Ovary (tissue), 9 donors: ENCODE data around the gene FAM210A. TPM values are rescaled to one million over a fixed set of nuclear protein-coding genes. Genes with fewer than 3 reads are reported as not detected.

Source experiments
- DNase-seq, 5 donors: peaks; one replicate each; pipeline ENCODE4 v3.0.0-alpha.2; 2019 to 2020
- H3K27ac ChIP-seq, 2 donors: fragments of 200-600 bp; one replicate each; pipeline versions ENCODE4 v1.5.1 to v1.8.0; 2019 to 2022
- H3K27me3 ChIP-seq: fragments of 200-600 bp; one replicate; pipeline ENCODE4 v1.8.0; 2022
- H3K36me3 ChIP-seq: fragments of 200-600 bp; sonication (generic); one replicate; pipeline ENCODE4 v1.5.1; 2019
- H3K4me1 ChIP-seq: one replicate; pipeline ENCODE4 v1.8.1; 2013; ENCODE audit warnings: mild to moderate bottlenecking, moderate library complexity; ENCODE audit not compliant: insufficient read depth
- H3K4me3 ChIP-seq: fragments of 200-600 bp; sonication (generic); one replicate; pipeline ENCODE4 v1.5.1; 2017
- H3K9me3 ChIP-seq, 2 donors: fragments of 200-600 bp in 1 of 2; sonication (generic) in 1 of 2; one replicate each; pipeline versions ENCODE4 v1.5.1 to v1.8.1; 2013 to 2019; ENCODE audit warnings: mild to moderate bottlenecking in 1 of 2, moderate library complexity in 1 of 2
- CTCF ChIP-seq, 3 donors: fragments of 450-650 bp in 2 of 3; fragments of 200-600 bp in 1 of 3; IDR thresholded peaks; one replicate each; pipeline versions ENCODE4 v1.5.1 to v1.8.0; 2016 to 2022; ENCODE audit warnings: antibody characterized with exemption in 3 of 3, mild to moderate bottlenecking in 1 of 3
- EP300 ChIP-seq: sonication (generic); formaldehyde crosslinking; IDR thresholded peaks from one replicate; pipeline ENCODE4 v1.6.1; 2017; ENCODE audit warnings: antibody characterized with exemption
- POLR2A ChIP-seq: fragments of 450-650 bp; IDR thresholded peaks from one replicate; pipeline ENCODE4 v1.6.1; 2017; ENCODE audit warnings: antibody characterized with exemption, mild to moderate bottlenecking, moderate library complexity
- WGBS, 3 donors: extraction: QIAGEN DNeasy Blood & Tissue Kit in 1 of 3; methylation state at CpG; one replicate each; pipeline versions ENCODE4 v1.1.5 to v1.1.7; 2013 to 2017; 5-methylcytosine and 5-hydroxymethylcytosine counted together
- intact Hi-C, 4 donors: fragments of 100-400 bp; cut with DNase I; formaldehyde crosslinking; loops; one replicate each; pipeline versions ENCODE4 v1.11.0 to v1.15.1; 2022 to 2023
- polyA plus RNA-seq, 2 donors: library from polyadenylated mRNA; stranded (reverse); fragments of 200-250 nt in 1 of 2; fragments of 350-450 nt in 1 of 2; fragmentation: Illumina TruSeq in 1 of 2; extraction: RNeasy Lipid Tissue Mini Kit (QIAGEN cat#74804) in 1 of 2; gene quantifications; one replicate each; pipeline ENCODE4 v1.2.3, GENCODE V29; 2013 to 2014
- total RNA-seq, 7 donors: library from RNA; depleted of rRNA in 2 of 7; stranded (reverse); fragments of >200 nt in 2 of 7; fragmentation: NEBNext Ultra II Directional in 3 of 7; extraction: Animal tissue kit (Norgen Biotek cat#: 25700) in 3 of 7; gene quantifications; one replicate each; pipeline versions ENCODE4 v1.1.0 to v1.2.4, GENCODE V29; 2016 to 2023
- donor health status: DM: no; HTN: no; CAD: no; lungs with moderate emphysema.
- donor health status: DM: no; HTN: no; CAD: no.
- donor health status: Bipolar disorder and iron deficiency.
- donor health status: DM: yes; HTN: yes; CAD: no.
- donor health status: DM: no; HTN: no; CAD: no.
- donor health status: DM: yes; HTN: yes; CAD: no.

FAM210A gene
- total and polyA plus RNA-seq, 9 donors: 4.7 to 15.2 (median 12.6) TPM

GRCh38 chr18:13658436-13659204, 67.7 kb downstream of the FAM210A start:
- no peak for TF ChIP-seq EP300
- TF ChIP-seq POLR2A: no peak
- Histone ChIP-seq H3K9me3 (no peaks in the 10 kb centered on the region), H3K27me3 (no peaks in the 10 kb centered on the region), H3K4me1 (peaks cover 1% of the 10 kb centered on the region), H3K4me3 (no peak overlapping the region), H3K27ac (no peak overlapping the region), H3K36me3 (no peaks in the 10 kb centered on the region)
- intact Hi-C loops: no loop called here
- no peak for DNase-seq
- WGBS, 3 donors: 79 to 83% (median 83%) methylated on average over 8 of the region's 8 CpGs

GRCh38 chr18:13657974-13658373, 68.4 kb downstream of the FAM210A start:
- Histone ChIP-seq H3K4me1 (peaks cover 1% of the 10 kb centered on the region), H3K4me3 (no peak overlapping the region), H3K27ac (no peak overlapping the region), H3K9me3 (no peaks in the 10 kb centered on the region), H3K27me3 (no peaks in the 10 kb centered on the region), H3K36me3 (no peaks in the 10 kb centered on the region)
- DNase-seq: no peak
- intact Hi-C loops: no loop called here
- TF ChIP-seq EP300 (no peak), CTCF (IDR thresholded peaks at IDR 0.05) (no peak), POLR2A (no peak)
- WGBS, 3 donors: 44 to 57% (median 51%) methylated on average over 7 of the region's 7 CpGs

GRCh38 chr18:13653746-13654433, 72.5 kb downstream of the FAM210A start:
- Histone ChIP-seq H3K36me3 (no peaks in the 10 kb centered on the region), H3K27ac (no peak overlapping the region), H3K4me1 (no peaks in the 10 kb centered on the region), H3K4me3 (no peak overlapping the region), H3K27me3 (no peaks in the 10 kb centered on the region), H3K9me3 (no peaks in the 10 kb centered on the region)
- intact Hi-C loops: no loop called here
- WGBS, 3 donors: 62 to 67% (median 63%) methylated on average over 13 of the region's 13 CpGs
- DNase-seq: no peak
- TF ChIP-seq EP300 (no peak), POLR2A (no peak), CTCF (IDR thresholded peaks at IDR 0.05) (no peak)

DNA sequence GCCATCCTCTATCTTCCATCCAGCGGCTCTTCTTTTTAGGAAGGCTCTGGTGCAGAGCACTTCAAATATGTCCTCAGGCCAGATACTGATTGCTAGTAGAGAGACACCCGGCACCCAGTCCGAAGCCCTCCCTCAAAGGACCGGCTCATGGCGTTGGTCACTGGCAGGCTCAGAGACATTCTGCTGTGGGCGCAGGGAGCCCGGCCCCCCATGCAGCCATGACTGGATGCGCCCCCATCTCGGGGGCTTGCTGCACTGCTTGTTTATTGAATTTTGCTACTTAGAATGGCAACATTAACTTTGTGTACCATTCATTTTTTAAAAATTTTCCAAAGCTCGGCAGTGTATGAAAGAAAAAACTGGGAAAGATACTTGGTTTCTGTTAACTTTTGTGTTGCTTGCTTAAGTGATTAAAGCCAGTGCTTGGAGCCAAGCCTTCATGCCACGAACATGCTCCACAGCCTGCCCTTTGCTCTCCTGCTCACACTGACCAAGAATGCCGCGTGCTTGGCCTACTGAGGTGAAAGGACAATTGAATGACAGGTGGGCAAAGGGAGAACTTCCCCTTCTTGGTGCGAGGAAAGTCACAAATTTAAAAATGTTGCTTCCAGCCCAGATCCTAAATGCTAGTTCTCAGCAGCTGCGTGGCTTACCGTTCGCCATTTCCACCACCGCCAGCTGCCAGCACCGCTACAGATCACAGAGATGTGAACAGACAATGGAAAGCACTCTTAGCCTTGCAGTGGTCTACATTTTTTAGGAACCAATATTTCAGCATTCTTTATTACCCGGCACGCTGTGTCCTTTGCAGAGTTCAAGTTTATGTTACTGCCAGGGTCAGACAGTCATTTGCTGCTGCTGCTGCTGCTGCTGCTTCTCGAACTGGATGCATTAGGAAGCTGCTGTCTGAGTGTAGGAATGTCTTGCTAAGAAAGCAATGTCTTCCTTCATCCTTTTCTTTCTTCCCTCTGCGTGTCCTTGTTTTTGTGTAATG, 76.7 kb downstream of the FAM210A start:
- TF ChIP-seq POLR2A (no peak), CTCF (IDR thresholded peaks at IDR 0.05) (no peak), EP300 (no peak)
- intact Hi-C loops: no loop called here
- whole genome bisulfite sequencing, 3 donors: 80 to 84% (median 84%) methylated on average over 23 of the region's 23 CpGs

More for the DNA sequence above, 76.7 kb downstream of the FAM210A start:
- Histone ChIP-seq H3K4me3 (no peak overlapping the region), H3K4me1 (no peaks in the 10 kb centered on the region), H3K36me3 (no peaks in the 10 kb centered on the region), H3K9me3 (no peaks in the 10 kb centered on the region), H3K27ac (no peak overlapping the region), H3K27me3 (no peaks in the 10 kb centered on the region)
- DNase-seq: no peak
